IPS-NIHi11 (cell line): ENCODE data around the gene ADGRE3.
"Not testable (repeated sequence)": the region's sequence is repeated elsewhere in the genome, so short reads cannot be mapped to it uniquely, and the experiment has no call there.

ENCODE experiments used
- DNase-seq: peaks from one replicate; pipeline ENCODE4 v3.0.0; 2012; ENCODE audit warnings: mixed read lengths, low spot score

The ADGRE3 gene

GRCh38 chr19:14661372-14661924 is 13.2 kb downstream of the ADGRE3 start:
- DNase-seq = no peak

GRCh38 chr19:14659874-14660489 is 14.7 kb downstream of the ADGRE3 start:
- no peak for DNase-seq

GRCh38 chr19:14655726-14656125 is 18.9 kb downstream of the ADGRE3 start:
- no peak for DNase-seq

DNA sequence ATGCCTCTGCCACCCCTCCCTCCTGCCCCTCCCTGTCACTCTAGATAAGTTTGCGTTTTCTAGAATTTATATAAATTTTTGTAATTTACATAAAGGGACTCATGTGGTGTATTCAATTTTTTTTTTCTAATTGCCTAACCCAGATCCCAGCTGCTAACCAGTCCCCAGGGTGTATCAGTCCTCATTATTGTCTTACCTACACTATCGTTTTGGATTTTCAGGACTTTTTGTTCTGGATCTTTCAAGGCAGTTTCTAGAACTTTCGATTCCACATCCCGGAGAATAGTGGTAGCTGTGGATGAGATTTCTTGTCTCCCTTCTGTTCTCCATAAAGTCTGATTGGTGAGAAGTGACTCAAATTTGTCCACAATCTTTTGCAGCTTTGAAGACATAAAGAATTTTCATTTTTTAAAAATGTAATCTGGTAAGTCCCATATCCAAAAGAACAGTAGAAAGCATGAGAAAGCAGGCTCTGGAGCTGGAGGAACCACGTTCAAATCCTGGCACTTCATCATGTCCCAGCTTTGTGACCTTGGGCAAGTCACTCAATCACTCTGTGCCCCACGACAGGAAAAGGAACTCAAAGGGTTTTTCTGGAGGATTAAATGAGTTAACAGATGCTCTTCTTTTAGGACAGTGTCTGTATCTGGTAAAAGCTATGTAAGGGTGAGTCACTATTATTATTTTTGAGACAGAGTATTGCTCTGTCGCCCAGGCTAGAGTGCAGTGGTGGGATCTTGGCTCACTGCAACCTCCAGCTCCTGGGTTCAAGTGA is 19.7 kb downstream of the ADGRE3 start:
- no peak for DNase-seq

GRCh38 chr19:14650161-14650560 is 24.5 kb downstream of the ADGRE3 start:
- DNase-seq = no peak

GRCh38 chr19:14649020-14649419 is 25.6 kb downstream of the ADGRE3 start:
- no peak for DNase-seq

DNA sequence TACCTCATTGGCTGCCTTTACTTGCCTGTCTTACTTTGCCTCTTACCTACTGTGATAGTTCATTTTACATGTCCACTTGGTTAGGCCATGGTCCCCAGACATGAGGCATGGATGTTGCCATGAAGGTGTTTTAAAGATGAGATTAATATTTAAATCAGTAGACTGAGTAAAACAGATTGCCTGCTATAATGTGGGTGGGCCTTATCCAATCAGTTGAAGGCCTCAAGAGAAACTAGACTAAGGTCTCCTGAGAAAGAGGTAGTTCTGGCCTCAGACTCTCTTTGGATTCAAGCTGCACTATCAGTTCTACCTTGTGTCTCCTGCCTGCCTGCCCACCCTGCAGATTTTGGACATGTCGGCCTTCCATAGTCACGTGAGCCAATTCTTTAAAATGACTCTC is 26.1 kb downstream of the ADGRE3 start:
- DNase-seq = no peak

GRCh38 chr19:14639536-14640277 is 34.9 kb downstream of the ADGRE3 start:
- DNase-seq = no peak

- DNase-seq = peak; percentile 17
Measured at GRCh38 chr19:14632286-14632685, 42.4 kb downstream of the ADGRE3 start.

DNA sequence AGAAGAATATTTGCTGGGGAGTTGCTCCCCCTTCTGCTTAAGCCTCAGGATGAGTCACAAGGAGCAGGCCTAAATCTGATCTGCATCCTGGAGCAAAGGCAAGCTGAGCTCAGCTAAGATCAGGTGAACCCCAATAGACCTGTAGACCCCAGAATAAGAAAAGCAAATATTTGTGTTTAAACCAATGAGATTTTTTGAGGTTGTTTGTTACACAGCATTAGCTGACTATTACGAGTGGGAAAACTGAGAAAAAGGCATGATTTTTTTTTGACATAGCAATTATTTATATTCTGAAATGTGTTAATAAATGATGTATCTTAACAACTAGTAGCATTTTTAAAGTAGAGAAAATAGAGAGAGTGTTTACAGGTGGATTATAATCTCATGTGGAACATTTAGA is 45.1 kb downstream of the ADGRE3 start:
- no peak for DNase-seq

DNA sequence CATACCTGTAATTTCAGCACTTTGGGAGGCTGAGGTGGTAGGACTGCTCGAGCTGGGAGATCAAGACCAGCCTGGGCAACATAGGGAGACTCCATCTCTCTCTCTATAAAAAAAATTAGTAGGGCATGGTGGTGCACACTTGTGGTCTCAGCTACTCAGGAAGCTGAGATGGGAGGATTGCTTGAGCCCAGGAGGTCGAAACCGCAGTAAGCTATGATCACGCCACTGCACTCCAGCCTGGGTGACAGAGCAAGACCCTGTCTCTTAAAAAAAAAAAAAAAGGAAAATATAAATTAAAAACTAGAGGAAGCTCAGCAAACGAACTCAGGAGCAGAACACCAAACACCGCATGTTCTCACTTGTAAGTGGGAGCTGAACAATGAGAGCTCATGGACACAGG is 50.2 kb downstream of the ADGRE3 start:
- not testable (repeated sequence) for DNase-seq

- no peak for DNase-seq
Measured at GRCh38 chr19:14619404-14619803, 55.2 kb downstream of the ADGRE3 start.

DNA sequence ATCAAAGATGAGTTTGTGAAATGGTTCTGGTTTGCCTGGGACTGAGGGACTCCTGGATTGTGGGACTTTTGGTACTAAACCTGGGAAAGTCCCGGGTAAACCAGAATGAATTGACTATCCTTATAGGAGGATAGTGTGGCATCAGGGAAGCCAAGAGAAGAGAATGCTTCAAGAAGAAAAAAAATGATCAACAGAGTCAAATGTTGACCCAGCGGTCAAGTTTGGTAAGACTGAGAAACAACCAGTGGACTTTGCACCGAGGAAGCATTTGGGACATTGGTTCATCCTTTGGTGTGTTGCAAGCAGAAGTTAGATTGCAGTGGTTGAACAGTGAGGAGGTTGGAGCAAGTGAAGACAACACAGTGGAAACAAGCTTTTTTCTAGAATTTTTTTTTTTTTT is 58.2 kb downstream of the ADGRE3 start:
- no peak for DNase-seq

- no peak for DNase-seq
Measured at GRCh38 chr19:14615623-14616022, 59.0 kb downstream of the ADGRE3 start.

DNA sequence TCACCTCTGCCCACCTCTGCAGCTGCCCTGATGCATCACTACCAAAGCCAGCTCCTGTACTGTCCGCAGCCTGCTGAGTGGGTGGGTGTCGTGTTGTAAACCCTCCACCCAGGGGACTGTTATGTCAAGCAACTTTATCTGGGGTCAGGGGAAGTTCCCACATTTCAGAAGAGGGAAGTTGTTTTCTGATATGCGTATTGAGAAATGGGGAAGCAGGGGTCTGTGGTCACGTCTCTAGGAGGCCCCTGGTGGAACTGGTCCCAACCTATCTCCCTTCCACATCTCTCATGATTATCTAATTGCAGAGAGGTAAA is 60.6 kb downstream of the ADGRE3 start:
- DNase-seq = no peak

GRCh38 chr19:14613399-14614098 is 61.1 kb downstream of the ADGRE3 start:
- not testable (repeated sequence) for DNase-seq

GRCh38 chr19:14612657-14613056 is 62.0 kb downstream of the ADGRE3 start:
- DNase-seq = no peak

- DNase-seq = not testable (repeated sequence)
Measured at GRCh38 chr19:14612242-14612641, 62.4 kb downstream of the ADGRE3 start.

GRCh38 chr19:14611051-14611450 is 63.6 kb downstream of the ADGRE3 start:
- DNase-seq = no peak

- no peak for DNase-seq
Measured at GRCh38 chr19:14606627-14607026, 68.0 kb downstream of the ADGRE3 start.

DNA sequence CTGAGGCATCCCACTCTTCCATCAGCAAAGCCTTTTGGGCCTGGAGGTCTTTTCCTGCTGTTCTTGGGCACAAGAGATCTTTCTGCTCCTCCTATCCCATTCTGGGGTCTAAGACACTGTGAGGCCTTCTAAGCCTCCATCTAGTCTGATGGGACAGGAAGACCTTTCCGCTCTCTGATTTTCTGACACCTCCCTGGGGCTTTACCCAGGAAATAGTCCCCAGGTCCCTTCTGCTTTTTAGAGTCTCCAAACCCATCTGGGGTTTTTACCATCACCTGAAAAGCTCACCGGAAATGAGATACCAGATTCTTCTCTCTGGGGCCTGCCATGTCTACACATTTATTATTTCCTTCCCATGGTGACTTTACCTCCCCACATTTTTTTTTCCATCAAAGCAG is 70.7 kb downstream of the ADGRE3 start:
- no peak for DNase-seq

- no peak for DNase-seq
Measured at GRCh38 chr19:14599548-14600147, 75.0 kb downstream of the ADGRE3 start.
